Body of pancreas (tissue), 4 donors: ENCODE results near the gene BAIAP3.

Experiments used
- CTCF ChIP-seq, 7 experiments: fragments of 450-650 bp in 4 of 7; fragments of 200-600 bp in 3 of 7; sonication (generic) in 3 of 7; IDR thresholded peaks; one replicate each; pipeline ENCODE4 v1.5.1; 2016 to 2019; ENCODE audit warnings: antibody characterized with exemption in 7 of 7
- POLR2A ChIP-seq, 3 donors: fragments of 450-650 bp; IDR thresholded peaks; one replicate each; pipeline ENCODE4 v1.6.1; 2016; ENCODE audit warnings: antibody characterized with exemption in 3 of 3, mild to moderate bottlenecking in 2 of 3

- no peak for TF ChIP-seq CTCF (IDR thresholded peaks at IDR 0.05)
- TF ChIP-seq POLR2A (IDR thresholded peaks at IDR 0.05): no peak
These were observed 21.0 kb upstream of the BAIAP3 start for GRCh38 chr16:1312467-1312816.
